HepG2 (cell line): Measurements from ENCODE around the gene HIPK4. TPM values are rescaled to one million over a fixed set of nuclear protein-coding genes. Genes with fewer than 3 reads are reported as not detected.

ENCODE experiments used
- BATF2 ChIP-seq: sonication (generic); formaldehyde crosslinking; IDR thresholded peaks from 2 replicates; pipeline ENCODE4 v1.8.0; 2022; ENCODE audit warnings: mild to moderate bottlenecking, missing genetic modification reagents, moderate library complexity
- DNMT3B ChIP-seq: conservative IDR thresholded peaks from 2 replicates; pipeline ENCODE4 v1.6.1; 2016; ENCODE audit warnings: missing biosample characterization, control low read depth
- DPF2 ChIP-seq: sonication (generic); formaldehyde crosslinking; IDR thresholded peaks from 2 replicates; pipeline ENCODE4 v1.4.0; 2020; ENCODE audit warnings: mild to moderate bottlenecking, low read depth, missing genetic modification reagents, borderline replicate concordance
- GFI1 ChIP-seq: sonication (generic); formaldehyde crosslinking; IDR thresholded peaks from 2 replicates; pipeline ENCODE4 v1.5.0; 2020; ENCODE audit warnings: missing genetic modification reagents, mild to moderate bottlenecking, borderline replicate concordance
- GLI4 ChIP-seq: sonication (generic); formaldehyde crosslinking; IDR thresholded peaks from 2 replicates; pipeline ENCODE4 v1.5.1; 2020; ENCODE audit warnings: missing genetic modification reagents, mild to moderate bottlenecking, moderate library complexity, borderline replicate concordance
- GTF2F1 ChIP-seq: fragments of 150-350 bp; IDR thresholded peaks from 2 replicates; pipeline ENCODE4 v1.6.1; 2014; ENCODE audit warnings: low read length
- HNRNPLL ChIP-seq: fragments of 200-400 bp; formaldehyde crosslinking; IDR thresholded peaks from 2 replicates; pipeline ENCODE4 v1.6.1; 2017; ENCODE audit warnings: mild to moderate bottlenecking, low read depth, low read length; ENCODE audit not compliant: poor library complexity, severe bottlenecking
- MED13 ChIP-seq: sonication (generic); formaldehyde crosslinking; IDR thresholded peaks from 2 replicates; pipeline ENCODE4 v1.5.0; 2020; ENCODE audit warnings: missing genetic modification reagents
- MXI1 ChIP-seq: IDR thresholded peaks from 3 replicates; pipeline ENCODE4 v1.6.1; 2012; ENCODE audit warnings: low read depth, low read length, inconsistent platforms, borderline replicate concordance
- NFYB ChIP-seq: sonication (generic); formaldehyde crosslinking; IDR thresholded peaks from 2 replicates; pipeline ENCODE4 v1.4.0; 2020; ENCODE audit warnings: missing genetic modification reagents
- TFDP1 ChIP-seq: IDR thresholded peaks from 2 replicates; pipeline ENCODE4 v1.6.1; 2016; ENCODE audit warnings: missing compliant biosample characterization, missing genetic modification reagents, borderline replicate concordance
- ZFP91 ChIP-seq: sonication (generic); formaldehyde crosslinking; IDR thresholded peaks from 2 replicates; pipeline ENCODE4 v1.9.0; 2022; ENCODE audit warnings: missing genetic modification reagents, mild to moderate bottlenecking, borderline replicate concordance
- ZNF350 ChIP-seq: sonication (generic); formaldehyde crosslinking; IDR thresholded peaks from 2 replicates; pipeline ENCODE4 v1.4.0; 2020; ENCODE audit warnings: mild to moderate bottlenecking, low read depth, missing genetic modification reagents, borderline replicate concordance
- ZNF496 ChIP-seq: sonication (generic); formaldehyde crosslinking; IDR thresholded peaks from 2 replicates; pipeline ENCODE4 v1.8.1; 2023; ENCODE audit warnings: mild to moderate bottlenecking, moderate library complexity, missing genetic modification reagents; ENCODE audit not compliant: insufficient replicate concordance
- ZSCAN22 ChIP-seq: sonication (generic); formaldehyde crosslinking; IDR thresholded peaks from 2 replicates; pipeline ENCODE4 v1.4.0; 2020; ENCODE audit warnings: mild to moderate bottlenecking, missing genetic modification reagents
- polyA plus RNA-seq, 8 experiments: library from polyadenylated mRNA; depleted of rRNA in 3 of 8; stranded (reverse) in 7 of 8; unstranded in 1 of 8; fragments of >200 nt; fragmentation: Illumina TruSeq in 4 of 8; extraction: Trizol in 4 of 8; gene quantifications; 2 replicates each; pipeline versions ENCODE4 v1.2.1 to v1.2.3, GENCODE V29; 2011 to 2016; ENCODE audit warnings: low read depth in 4 of 8, missing spikeins in 1 of 8, mixed read lengths in 1 of 8; ENCODE audit not compliant: insufficient read depth in 1 of 8
- total RNA-seq, 5 experiments: library from RNA; depleted of rRNA; stranded (reverse); fragments of >200 nt; fragmentation: Illumina TruSeq; extraction: Trizol; gene quantifications; 2 replicates each; pipeline ENCODE4 v1.2.3, GENCODE V29; 2016; ENCODE audit warnings: low read depth in 1 of 5
- TF ChIP-seq, protein P1 (sequence below): sonication (generic); formaldehyde crosslinking; IDR thresholded peaks from 2 replicates; pipeline ENCODE4; 2020; ENCODE audit warnings: missing genetic modification reagents, mild to moderate bottlenecking, borderline replicate concordance
- TF ChIP-seq, protein P2 (sequence below): sonication (generic); formaldehyde crosslinking; IDR thresholded peaks from 2 replicates; pipeline ENCODE4 v1.8.1; 2023; ENCODE audit warnings: missing genetic modification reagents, mild to moderate bottlenecking, borderline replicate concordance
- TF ChIP-seq, protein P3 (sequence below): sonication (generic); formaldehyde crosslinking; IDR thresholded peaks from 2 replicates; pipeline ENCODE4 v1.5.1; 2020; ENCODE audit warnings: mild to moderate bottlenecking, missing genetic modification reagents

HIPK4 gene
- total and polyA plus RNA-seq, 2 of the 13 experiments (the other 11 are each of a cell fraction or from before 2014, with no cell fraction given), result 0.03 TPM; not detected in 1

- TF ChIP-seq ZSCAN22 (CRISPR knock-in tag) (no peak), DPF2 (CRISPR knock-in tag) (no peak), BATF2 (no peak), TFDP1 (CRISPR knock-in tag) (no peak; the same call in 1 of the 2 replicates), ZFP91 (CRISPR knock-in tag) (peak; percentile 89), GTF2F1 (peak; percentile 94), DNMT3B (CRISPR knock-in tag) (no peak), MED13 (CRISPR knock-in tag) (no peak), HNRNPLL (peak; percentile 76), ZNF350 (CRISPR knock-in tag) (peak; percentile 67; the same call in 1 of the 2 replicates), GFI1 (CRISPR knock-in tag) (0 out of 2 replicates have a peak, but pooled peaks have one; percentile 43), MXI1 (peak; percentile 76; the same call in 1 of the 3 replicates), ZNF496 (CRISPR knock-in tag) (no peak), GLI4 (CRISPR knock-in tag) (no peak), NFYB (CRISPR knock-in tag) (peak; percentile 80)
- TF ChIP-seq, protein P1, sequence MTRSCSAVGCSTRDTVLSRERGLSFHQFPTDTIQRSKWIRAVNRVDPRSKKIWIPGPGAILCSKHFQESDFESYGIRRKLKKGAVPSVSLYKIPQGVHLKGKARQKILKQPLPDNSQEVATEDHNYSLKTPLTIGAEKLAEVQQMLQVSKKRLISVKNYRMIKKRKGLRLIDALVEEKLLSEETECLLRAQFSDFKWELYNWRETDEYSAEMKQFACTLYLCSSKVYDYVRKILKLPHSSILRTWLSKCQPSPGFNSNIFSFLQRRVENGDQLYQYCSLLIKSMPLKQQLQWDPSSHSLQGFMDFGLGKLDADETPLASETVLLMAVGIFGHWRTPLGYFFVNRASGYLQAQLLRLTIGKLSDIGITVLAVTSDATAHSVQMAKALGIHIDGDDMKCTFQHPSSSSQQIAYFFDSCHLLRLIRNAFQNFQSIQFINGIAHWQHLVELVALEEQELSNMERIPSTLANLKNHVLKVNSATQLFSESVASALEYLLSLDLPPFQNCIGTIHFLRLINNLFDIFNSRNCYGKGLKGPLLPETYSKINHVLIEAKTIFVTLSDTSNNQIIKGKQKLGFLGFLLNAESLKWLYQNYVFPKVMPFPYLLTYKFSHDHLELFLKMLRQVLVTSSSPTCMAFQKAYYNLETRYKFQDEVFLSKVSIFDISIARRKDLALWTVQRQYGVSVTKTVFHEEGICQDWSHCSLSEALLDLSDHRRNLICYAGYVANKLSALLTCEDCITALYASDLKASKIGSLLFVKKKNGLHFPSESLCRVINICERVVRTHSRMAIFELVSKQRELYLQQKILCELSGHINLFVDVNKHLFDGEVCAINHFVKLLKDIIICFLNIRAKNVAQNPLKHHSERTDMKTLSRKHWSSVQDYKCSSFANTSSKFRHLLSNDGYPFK (CRISPR knock-in tag), result peak; percentile 82; the same call in 1 of the 2 replicates
- TF ChIP-seq, protein P2, sequence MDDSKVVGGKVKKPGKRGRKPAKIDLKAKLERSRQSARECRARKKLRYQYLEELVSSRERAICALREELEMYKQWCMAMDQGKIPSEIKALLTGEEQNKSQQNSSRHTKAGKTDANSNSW (CRISPR knock-in tag), result no peak
- TF ChIP-seq, protein P3, sequence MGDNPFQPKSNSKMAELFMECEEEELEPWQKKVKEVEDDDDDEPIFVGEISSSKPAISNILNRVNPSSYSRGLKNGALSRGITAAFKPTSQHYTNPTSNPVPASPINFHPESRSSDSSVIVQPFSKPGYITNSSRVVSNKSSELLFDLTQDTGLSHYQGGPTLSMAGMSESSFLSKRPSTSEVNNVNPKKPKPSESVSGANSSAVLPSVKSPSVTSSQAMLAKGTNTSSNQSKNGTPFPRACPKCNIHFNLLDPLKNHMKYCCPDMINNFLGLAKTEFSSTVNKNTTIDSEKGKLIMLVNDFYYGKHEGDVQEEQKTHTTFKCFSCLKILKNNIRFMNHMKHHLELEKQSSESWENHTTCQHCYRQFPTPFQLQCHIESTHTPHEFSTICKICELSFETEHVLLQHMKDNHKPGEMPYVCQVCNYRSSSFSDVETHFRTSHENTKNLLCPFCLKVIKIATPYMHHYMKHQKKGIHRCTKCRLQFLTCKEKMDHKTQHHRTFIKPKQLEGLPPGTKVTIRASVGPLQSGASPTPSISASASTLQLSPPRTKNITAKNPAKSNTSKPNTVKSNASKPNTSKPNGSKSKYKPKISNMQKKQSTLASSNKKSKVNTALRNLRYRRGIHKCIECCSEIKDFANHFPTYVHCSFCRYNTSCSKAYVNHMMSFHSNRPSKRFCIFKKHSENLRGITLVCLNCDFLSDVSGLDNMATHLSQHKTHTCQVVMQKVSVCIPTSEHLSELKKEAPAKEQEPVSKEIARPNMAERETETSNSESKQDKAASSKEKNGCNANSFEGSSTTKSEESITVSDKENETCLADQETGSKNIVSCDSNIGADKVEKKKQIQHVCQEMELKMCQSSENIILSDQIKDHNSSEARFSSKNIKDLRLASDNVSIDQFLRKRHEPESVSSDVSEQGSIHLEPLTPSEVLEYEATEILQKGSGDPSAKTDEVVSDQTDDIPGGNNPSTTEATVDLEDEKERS (CRISPR knock-in tag), result no peak
Measured at GRCh38 chr19:40348125-40348913, 41.7 kb downstream of the HIPK4 start, which contains the start of the genes C19orf47 and PLD3 (continued).
